HCT116 (cell line): ENCODE measurements around the gene STIM1. TPM values are rescaled to one million over a fixed set of nuclear protein-coding genes. Genes with fewer than 3 reads are reported as not detected.

Experiments
- ATAC-seq: fragments of 200-7000 bp; cut with Tn5 transposase; 2 replicates; pipeline ENCODE4 v1.9.1; 2020; ENCODE audit warnings: mild to moderate bottlenecking, moderate library complexity
- BruUV-seq: library from RNA; stranded (reverse); fragments of 400-500 nt; replicated peaks from 2 replicates; lab custom pipeline; 2021; lab: Mats Ljungman, UMichigan
- CTCF ChIA-PET: fragments of 300-600 bp; sonication (Branson Sonifier 250); formaldehyde crosslinking; loops from one replicate; lab custom pipeline; 2021; ENCODE audit warnings: antibody characterized with exemption; lab: Charles Lee
- POLR2A ChIA-PET: fragments of 300-600, 350-600 bp; sonication (Branson Sonifier 250); formaldehyde crosslinking; loops from one replicate; lab custom pipeline; 2021; ENCODE audit warnings: antibody characterized with exemption; lab: Charles Lee
- RAD21 ChIA-PET, 2 experiments: fragments of 300-600 bp; sonication (Branson Sonifier 250); formaldehyde crosslinking; loops; one replicate each; lab custom pipeline; 2023; ENCODE audit warnings: low total read pairs in 2 of 2; ENCODE audit not compliant: uncharacterized antibody in 2 of 2, unreplicated experiment in 2 of 2, low non-redundant PET in 1 of 2; lab: Charles Lee
- DNase-seq: peaks from one replicate; pipeline ENCODE4 v3.0.0-alpha.2; 2010; ENCODE audit warnings: low read depth, low spot score
- H2AFZ ChIP-seq: fragments of 200-600 bp; shearing (Covaris generic), sonication (generic); 2 replicates; pipeline ENCODE4 v1.6.1; 2017; ENCODE audit warnings: low read depth, mixed run types, mixed read lengths, antibody characterized with exemption, low read length; ENCODE audit not compliant: poor library complexity, severe bottlenecking
- H3K27ac ChIP-seq: 2 replicates; pipeline ENCODE4 v1.5.1; 2012; ENCODE audit warnings: low read depth, low read length
- H3K27me3 ChIP-seq: fragments of 200-600 bp; sonication (generic); 2 replicates; pipeline ENCODE4 v1.6.1; 2016; ENCODE audit warnings: mixed run types, low read length, mixed read lengths; ENCODE audit not compliant: insufficient read depth
- H3K36me3 ChIP-seq, 2 experiments: fragments of 200-500 bp in 1 of 2; fragments of 200-600 bp in 1 of 2; sonication (Bioruptor generic) in 1 of 2; sonication (generic) in 1 of 2; 2 replicates each; pipeline versions ENCODE4 v1.5.1 to v1.6.1; 2014 to 2016; ENCODE audit warnings: low read length in 2 of 2, inconsistent platforms in 1 of 2, mixed read lengths in 1 of 2, mixed run types in 1 of 2; ENCODE audit not compliant: insufficient read depth in 2 of 2, control insufficient read depth in 1 of 2
- H3K4me1 ChIP-seq, 2 experiments: fragments of 200-600 bp in 1 of 2; sonication (generic) in 1 of 2; 2 replicates each; pipeline versions ENCODE4 v1.5.1 to v1.6.1; 2012 to 2017; ENCODE audit warnings: low read length in 2 of 2, inconsistent platforms in 1 of 2, mild to moderate bottlenecking in 1 of 2, mixed read lengths in 1 of 2, mixed run types in 1 of 2, moderate library complexity in 1 of 2; ENCODE audit not compliant: insufficient read depth in 2 of 2, control insufficient read depth in 1 of 2
- H3K4me2 ChIP-seq: fragments of 200-600 bp; sonication (generic); 2 replicates; pipeline ENCODE4 v1.6.1; 2017; ENCODE audit warnings: mixed run types, low read length, mixed read lengths
- H3K4me3 ChIP-seq, 2 experiments: fragments of 200-600 bp in 1 of 2; sonication (generic) in 1 of 2; replicated peaks in 1 of 2; 2 replicates each; pipeline ENCODE4 v1.5.1; 2011 to 2016; ENCODE audit warnings: low read length in 2 of 2, control low read depth in 1 of 2, low read depth in 1 of 2, mild to moderate bottlenecking in 1 of 2, mixed read lengths in 1 of 2, mixed run types in 1 of 2
- H3K79me2 ChIP-seq: fragments of 200-600 bp; sonication (generic); 2 replicates; pipeline ENCODE4 v1.6.1; 2017; ENCODE audit warnings: mild to moderate bottlenecking, mixed run types, low read length, moderate library complexity, mixed read lengths; ENCODE audit not compliant: insufficient read depth
- H3K9ac ChIP-seq: fragments of 200-600 bp; sonication (generic); 2 replicates; pipeline ENCODE4 v1.6.1; 2016; ENCODE audit warnings: low read length, mixed read lengths
- H3K9me2 ChIP-seq: fragments of 200-600 bp; sonication (generic), shearing (Covaris generic); 2 replicates; pipeline ENCODE4 v1.6.1; 2017; ENCODE audit warnings: mixed run types, mild to moderate bottlenecking, moderate library complexity; ENCODE audit not compliant: insufficient read depth
- H3K9me3 ChIP-seq, 2 experiments: fragments of 200-500 bp in 1 of 2; fragments of 200-600 bp in 1 of 2; sonication (Bioruptor generic) in 1 of 2; sonication (generic) in 1 of 2; 2 replicates each; pipeline ENCODE4 v1.6.1; 2014 to 2017; ENCODE audit warnings: low read length in 2 of 2, mixed read lengths in 2 of 2, inconsistent platforms in 1 of 2, low read depth in 1 of 2, mild to moderate bottlenecking in 1 of 2, mixed run types in 1 of 2, moderate library complexity in 1 of 2; ENCODE audit not compliant: control insufficient read depth in 1 of 2, insufficient read depth in 1 of 2
- H4K20me1 ChIP-seq: fragments of 200-600 bp; sonication (generic), shearing (Covaris generic); 2 replicates; pipeline ENCODE4 v1.6.1; 2017; ENCODE audit warnings: mixed run types, mild to moderate bottlenecking, moderate library complexity; ENCODE audit not compliant: insufficient read depth
- CBX3 ChIP-seq: IDR thresholded peaks from 2 replicates; pipeline ENCODE4 v1.6.1; 2012; ENCODE audit warnings: low read depth
- CEBPB ChIP-seq: IDR thresholded peaks from 2 replicates; pipeline ENCODE4 v1.6.1; 2012; ENCODE audit warnings: low read depth
- CTCF ChIP-seq, 3 experiments: fragments of 200-600 bp in 1 of 3; sonication (generic) in 1 of 3; IDR thresholded peaks in 2 of 3; conservative IDR thresholded peaks in 1 of 3; 2 replicates each; pipeline ENCODE4 v1.5.1; 2012 to 2017; ENCODE audit warnings: low read depth in 2 of 3, low read length in 2 of 3, antibody characterized with exemption in 1 of 3, borderline replicate concordance in 1 of 3, control low read depth in 1 of 3, mild to moderate bottlenecking in 1 of 3, mixed read lengths in 1 of 3, mixed run types in 1 of 3, moderate library complexity in 1 of 3; ENCODE audit not compliant: insufficient read depth in 1 of 3
- EGR1 ChIP-seq: IDR thresholded peaks from 2 replicates; pipeline ENCODE4 v1.6.1; 2012; ENCODE audit warnings: low read depth
- EZH2 ChIP-seq: fragments of 200-600 bp; sonication (generic); IDR thresholded peaks from 2 replicates; pipeline ENCODE4 v1.6.1; 2017; ENCODE audit warnings: antibody characterized with exemption, mixed run types
- FOSL1 ChIP-seq: IDR thresholded peaks from 2 replicates; pipeline ENCODE4 v1.6.1; 2012; ENCODE audit warnings: low read depth
- JUND ChIP-seq: IDR thresholded peaks from 2 replicates; pipeline ENCODE4 v1.6.1; 2012
- POLR2A ChIP-seq: IDR thresholded peaks from 2 replicates; pipeline ENCODE4 v1.7.0; 2011; ENCODE audit warnings: borderline replicate concordance; ENCODE audit not compliant: insufficient read depth, insufficient read length; ENCODE audit errors: extremely low read depth
- POLR2AphosphoS5 ChIP-seq: IDR thresholded peaks from 2 replicates; pipeline ENCODE4 v1.6.1; 2011; ENCODE audit warnings: mild to moderate bottlenecking, low read depth, low read length, moderate library complexity
- REST ChIP-seq: IDR thresholded peaks from 2 replicates; pipeline ENCODE4 v1.6.1; 2012; ENCODE audit warnings: low read depth
- SIN3A ChIP-seq: IDR thresholded peaks from 2 replicates; pipeline ENCODE4 v1.6.1; 2012; ENCODE audit warnings: low read depth
- SRF ChIP-seq: IDR thresholded peaks from 2 replicates; pipeline ENCODE4 v1.6.1; 2012; ENCODE audit warnings: low read depth
- TCF7L2 ChIP-seq: IDR thresholded peaks from 2 replicates; pipeline ENCODE4 v1.7.0; 2011; ENCODE audit warnings: borderline replicate concordance, inconsistent platforms; ENCODE audit not compliant: insufficient read depth, insufficient read length; ENCODE audit errors: extremely low read depth
- intact Hi-C: fragments of 100-400 bp; cut with micrococcal nuclease; formaldehyde crosslinking; loops from 2 replicates; pipeline ENCODE4 v1.10.0; 2022
- total RNA-seq: library from RNA; stranded (reverse); gene quantifications from one replicate; pipeline ENCODE4 v1.2.1, GENCODE V29; 2021; ENCODE audit not compliant: unreplicated experiment
- TF ChIP-seq, protein P1 (sequence below): IDR thresholded peaks from 2 replicates; pipeline ENCODE4 v1.6.1; 2012
- TF ChIP-seq, protein P2 (sequence below): IDR thresholded peaks from 2 replicates; pipeline ENCODE4 v1.6.1; 2012

The STIM1 gene
- total RNA-seq, 1 experiment from 2014 or later = 22.3 TPM

DNA sequence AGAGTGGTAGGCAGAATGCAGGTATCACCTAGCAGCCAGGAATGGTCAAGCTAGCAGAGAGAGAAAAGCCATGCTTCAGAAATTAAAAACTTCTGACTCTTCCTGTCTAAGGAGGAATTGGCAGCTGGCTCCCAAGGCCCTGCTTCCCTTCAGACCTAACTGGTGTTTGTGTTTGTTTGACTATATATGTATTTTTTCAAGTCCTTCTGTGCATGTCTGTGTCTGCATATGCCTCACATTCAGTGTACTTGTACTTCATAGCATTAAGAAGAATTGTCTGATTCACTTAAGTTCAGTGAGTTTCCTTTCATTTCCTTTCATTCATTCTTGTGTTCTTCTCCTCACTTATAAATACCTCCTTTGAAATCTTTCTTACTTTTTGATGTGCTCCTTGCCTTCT is 130.2 kb downstream of the STIM1 start:
- no peak overlapping the region for H3K4me3 ChIP-seq
- DNase-seq = no peak
- POLR2A ChIA-PET = no interaction called here
- no peak for ATAC-seq
- TF ChIP-seq EGR1 (no peak), JUND (no peak), EZH2 (no peak), POLR2A (no peak), SIN3A (no peak), CTCF (IDR thresholded peaks at IDR 0.05 in 2 of 3, conservative IDR thresholded peaks at IDR 0.05 in 1 of 3; ENCODE audit: borderline replicate concordance in 1 of 3, insufficient read depth in 1 of 3, low read depth in 2 of 3, low read length in 2 of 3) (no peak), POLR2AphosphoS5 (no peak), CBX3 (no peak), FOSL1 (no peak)
- TF ChIP-seq, protein P1, sequence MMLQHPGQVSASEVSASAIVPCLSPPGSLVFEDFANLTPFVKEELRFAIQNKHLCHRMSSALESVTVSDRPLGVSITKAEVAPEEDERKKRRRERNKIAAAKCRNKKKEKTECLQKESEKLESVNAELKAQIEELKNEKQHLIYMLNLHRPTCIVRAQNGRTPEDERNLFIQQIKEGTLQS = no peak
- no peaks in the 10 kb centered on the region for H3K4me1 ChIP-seq
- no peak overlapping the region for H2AFZ ChIP-seq
- H3K36me3 ChIP-seq = no peaks in the 10 kb centered on the region
- H3K9me3 ChIP-seq = no peaks in the 10 kb centered on the region
- H3K4me2 ChIP-seq = no peak overlapping the region
- no peaks in the 10 kb centered on the region for H3K27me3 ChIP-seq
- no peak overlapping the region for H3K27ac ChIP-seq
- H3K9me2 ChIP-seq = no peaks in the 10 kb centered on the region
- no peaks in the 10 kb centered on the region for H3K79me2 ChIP-seq
- intact Hi-C loops = no loop called here
- CTCF ChIA-PET = interaction anchor here (0.9 kb wide), 1 partner anchor 131 kb away, joined by 3 read pairs; no protein-coding TSS in a partner anchor
- no peak overlapping the region for H3K9ac ChIP-seq
- RAD21 ChIA-PET = no interaction called here
- BruUV-seq = no TSS peak
- H4K20me1 ChIP-seq = no peaks in the 10 kb centered on the region

DNA sequence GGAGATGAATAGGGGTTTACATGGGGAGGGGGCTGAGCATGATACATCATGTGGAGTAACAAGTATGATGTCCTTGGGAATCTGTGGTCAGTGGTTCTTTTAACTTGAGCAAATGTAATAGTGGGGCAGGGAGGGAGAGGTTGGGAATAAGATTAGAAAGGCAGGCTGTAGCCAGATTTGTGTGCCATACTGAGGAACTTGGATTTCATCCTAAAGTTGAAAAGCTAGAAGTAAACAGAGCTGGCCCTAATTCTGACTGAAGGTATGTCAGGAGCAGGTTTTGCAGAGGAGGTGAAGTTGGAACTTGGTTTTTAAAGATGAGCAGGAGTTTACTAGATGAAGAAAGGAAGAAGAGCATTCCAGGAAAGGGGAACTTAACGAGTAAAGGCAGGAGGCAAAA is 130.8 kb downstream of the STIM1 start:
- Histone ChIP-seq H3K9ac (no peak overlapping the region), H3K27me3 (no peaks in the 10 kb centered on the region), H3K9me2 (no peaks in the 10 kb centered on the region), H3K4me2 (no peak overlapping the region), H3K9me3 (no peaks in the 10 kb centered on the region), H4K20me1 (no peaks in the 10 kb centered on the region), H3K79me2 (no peaks in the 10 kb centered on the region), H2AFZ (no peak overlapping the region), H3K4me3 (no peak overlapping the region), H3K27ac (no peak overlapping the region), H3K36me3 (no peaks in the 10 kb centered on the region), H3K4me1 (no peaks in the 10 kb centered on the region)
- intact Hi-C loops = no loop called here
- ATAC-seq (no peak), DNase-seq (no peak)
- ChIA-PET POLR2A (no interaction called here), RAD21 (no interaction called here), CTCF (no interaction called here)
- no TSS peak for BruUV-seq
- no peak for TF ChIP-seq CEBPB
- TF ChIP-seq SRF = no peak
- TF ChIP-seq, protein P2, sequence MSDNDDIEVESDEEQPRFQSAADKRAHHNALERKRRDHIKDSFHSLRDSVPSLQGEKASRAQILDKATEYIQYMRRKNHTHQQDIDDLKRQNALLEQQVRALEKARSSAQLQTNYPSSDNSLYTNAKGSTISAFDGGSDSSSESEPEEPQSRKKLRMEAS = no peak
- TF ChIP-seq REST = no peak
- TF ChIP-seq FOSL1 = no peak
- TF ChIP-seq TCF7L2 = no peak
- TF ChIP-seq EZH2 = no peak
